ENCODE results near the gene TLX3. TPM values are rescaled to one million over a fixed set of nuclear protein-coding genes. Genes with fewer than 3 reads are reported as not detected.
"Not testable (repeated sequence)": the region's sequence is repeated elsewhere in the genome, so short reads cannot be mapped to it uniquely, and the experiment has no call there.

Gene TLX3
- total RNA-seq: not detected

DNA sequence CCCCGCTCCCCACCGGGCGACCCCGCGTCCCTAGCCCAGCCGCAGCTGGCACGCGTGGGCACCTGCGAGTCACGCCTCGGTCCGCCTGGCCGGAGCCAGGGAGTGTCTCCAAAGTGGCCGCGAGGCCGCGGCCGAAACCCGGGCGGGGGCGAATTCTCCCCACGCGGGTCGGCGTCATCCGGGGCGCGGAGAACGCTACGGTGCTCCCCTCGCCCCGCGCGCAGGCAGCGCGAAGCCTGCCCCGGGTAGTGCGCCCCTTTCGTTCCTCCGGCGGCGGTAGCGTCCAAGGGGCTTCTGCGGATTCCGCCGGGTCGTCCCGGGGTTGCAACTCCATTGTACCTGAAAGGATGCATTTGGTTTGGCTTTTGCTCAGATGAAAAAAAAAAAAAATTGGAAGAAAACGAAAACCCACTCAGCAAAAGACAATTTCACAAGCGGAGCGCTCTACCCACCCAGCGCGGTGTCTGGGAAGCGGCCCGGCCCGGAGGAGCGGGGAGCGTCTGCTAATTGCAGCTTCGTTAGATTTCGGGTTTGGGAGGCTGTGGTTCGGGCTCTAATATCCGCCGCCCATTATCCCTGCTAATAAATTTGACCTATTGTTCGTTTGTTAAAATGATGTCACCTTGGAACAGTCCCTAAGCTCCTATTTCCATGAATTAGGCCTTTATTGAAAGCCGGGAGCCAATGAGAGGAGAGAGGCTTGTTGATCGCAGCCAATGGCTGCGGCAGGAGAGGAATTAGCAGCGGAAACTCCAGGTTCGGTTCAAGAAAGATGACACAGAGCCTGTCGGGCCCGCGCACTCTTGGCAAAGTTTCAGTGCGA, at the start of gene TLX3:
Gene TLX3 (plus strand): TSS at position 796 of the 823 bp plus-strand sequence. CDS start 118 bp downstream, outside the sequence.
- DNase-seq (ENCODE audit: low spot score) (no peak), ATAC-seq (no peak)

DNA sequence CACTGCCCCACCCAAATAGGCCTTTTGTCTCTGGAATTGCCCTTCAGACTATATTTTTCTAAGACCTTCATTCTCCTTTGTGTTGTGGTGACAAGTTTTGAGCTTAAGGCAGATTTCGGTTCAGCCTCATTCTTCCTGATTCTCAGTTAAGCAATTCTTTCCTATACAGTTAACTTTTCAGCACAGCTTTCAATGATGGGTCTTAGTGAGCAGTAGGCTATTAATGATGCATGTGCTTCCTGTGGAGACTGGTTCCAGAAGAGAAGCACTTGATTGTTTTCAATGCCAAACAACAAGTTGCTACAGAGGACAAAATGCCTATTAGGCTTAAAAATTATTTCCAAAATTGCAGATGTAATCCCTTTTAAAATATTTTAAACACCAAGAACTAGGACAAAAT, 47.7 kb upstream of the TLX3 start:
- ATAC-seq (no peak), DNase-seq (ENCODE audit: low spot score) (no peak)

DNA sequence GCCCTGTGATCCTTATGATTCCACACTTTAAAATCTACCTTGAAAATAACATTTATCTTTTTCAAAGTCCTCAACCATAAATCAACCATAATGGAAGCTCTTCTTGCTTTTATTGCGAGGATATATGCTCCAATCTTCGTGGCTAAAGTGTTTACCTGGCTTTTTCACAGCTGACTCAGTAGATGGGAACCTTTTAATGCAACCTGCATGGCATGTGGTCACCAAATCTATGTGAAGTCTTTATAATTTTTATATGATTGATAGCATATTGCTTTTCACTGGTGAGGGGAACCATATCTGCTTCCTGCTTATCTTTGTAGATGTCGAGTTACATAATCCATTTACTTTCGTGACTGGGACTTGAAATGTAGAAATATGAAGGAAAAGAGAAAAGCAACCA, 47.1 kb upstream of the TLX3 start:
- ATAC-seq (no peak), DNase-seq (ENCODE audit: low spot score) (no peak)

DNA sequence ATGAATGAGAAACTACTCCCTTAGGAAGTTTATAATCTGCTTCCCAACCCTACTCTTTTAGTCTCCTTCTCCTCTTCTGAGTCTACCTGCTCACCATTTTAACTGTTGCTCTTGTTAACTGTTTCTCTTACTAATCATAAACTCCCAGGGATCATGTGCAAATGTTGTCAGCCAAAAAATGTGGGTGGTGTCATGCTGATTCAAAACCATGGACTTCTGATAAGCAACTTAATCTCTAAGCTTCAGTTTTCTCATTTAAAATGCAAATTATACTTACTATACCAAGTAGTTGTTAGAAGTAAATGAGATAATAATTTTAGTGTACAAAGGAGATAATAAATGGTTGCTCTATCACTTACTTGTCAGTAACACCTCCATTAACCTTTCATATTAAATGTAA, 45.9 kb upstream of the TLX3 start:
- DNase-seq (ENCODE audit: low spot score) (no peak), ATAC-seq (no peak)

DNA sequence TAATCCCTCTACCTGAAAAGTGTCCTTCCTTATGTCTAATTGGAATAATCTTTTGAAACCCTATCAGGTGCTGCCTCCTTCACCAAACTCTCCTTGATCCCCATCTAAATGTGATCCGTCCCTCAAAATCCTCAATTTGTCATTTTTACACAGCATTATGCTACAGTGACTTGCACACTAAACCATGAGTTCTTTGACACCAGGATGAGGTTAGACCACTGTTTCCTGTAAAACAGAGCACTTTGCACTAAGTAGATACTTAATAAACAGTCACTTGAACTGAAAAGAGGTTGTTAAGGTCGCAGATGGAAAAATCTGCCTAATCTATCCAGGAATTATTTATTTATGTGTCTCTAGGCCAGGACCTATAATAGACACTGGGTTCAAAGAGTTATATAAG, 44.2 kb upstream of the TLX3 start:
- no peak for DNase-seq (ENCODE audit: low spot score)
- ATAC-seq: no peak

DNA sequence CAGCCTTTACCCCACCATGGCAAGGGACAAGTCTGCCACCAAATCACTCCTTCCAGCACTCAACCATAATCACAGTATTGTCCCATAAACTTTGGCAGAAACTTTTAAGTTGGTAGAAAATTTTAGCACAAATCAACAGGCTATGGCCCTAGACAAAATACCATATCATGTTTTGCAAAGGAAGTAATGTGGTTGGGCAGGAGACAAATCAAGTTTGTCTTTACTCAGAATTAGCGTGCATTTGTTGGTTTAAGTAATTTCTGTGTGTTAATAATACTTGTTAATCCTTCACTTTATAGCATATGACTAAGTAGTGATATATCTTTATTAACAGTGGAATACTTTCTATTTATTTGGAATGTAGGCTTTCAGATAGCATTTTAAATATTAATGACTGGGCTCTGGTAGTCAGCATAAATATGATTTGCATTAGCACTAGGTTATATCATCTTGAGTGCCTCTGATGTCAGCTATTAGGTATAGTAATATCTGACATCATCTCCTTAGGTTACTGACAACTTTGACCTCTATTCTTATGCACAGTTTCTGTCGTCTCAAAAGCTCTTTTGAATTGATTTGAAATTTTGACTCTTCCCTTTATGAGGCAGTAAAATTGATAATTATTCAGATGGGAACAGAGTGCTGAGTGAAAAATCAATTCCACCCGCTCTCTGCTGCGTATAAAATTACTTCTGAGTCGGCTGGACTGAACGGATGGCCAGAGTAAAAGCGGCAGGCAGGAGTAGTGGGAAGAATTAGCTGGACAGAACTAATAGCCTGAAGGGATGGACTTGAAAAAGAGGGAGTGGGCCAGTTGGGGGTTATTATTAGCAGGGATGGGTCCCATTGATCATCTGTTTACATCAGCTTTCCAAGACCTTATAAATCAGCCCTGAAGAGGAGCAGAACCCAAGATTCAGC, 40.1 kb upstream of the TLX3 start:
- no peak for ATAC-seq
- no peak for DNase-seq (ENCODE audit: low spot score)

DNA sequence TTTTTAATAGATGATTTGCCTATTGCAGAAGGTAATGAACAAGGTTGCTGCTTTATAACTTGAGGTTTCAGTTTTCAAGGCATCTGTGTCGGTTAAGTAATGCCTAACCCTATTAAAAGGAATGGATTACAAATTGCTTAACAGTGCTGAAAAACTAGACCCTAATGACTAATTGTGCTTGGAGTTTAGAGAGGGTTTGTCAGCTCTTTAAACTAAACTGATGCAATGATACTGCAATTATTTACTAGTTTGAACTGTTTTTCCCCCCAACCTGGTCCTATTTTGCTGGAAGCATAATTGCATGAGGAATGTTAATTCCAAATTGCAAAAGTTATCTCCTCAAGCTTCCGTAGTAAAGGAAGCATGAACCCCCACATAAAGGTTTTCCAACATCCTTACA, 39.3 kb upstream of the TLX3 start:
- DNase-seq (ENCODE audit: low spot score) (no peak), ATAC-seq (no peak)

- no peak for ATAC-seq
These were observed 38.9 kb upstream of the TLX3 start for GRCh38 chr5:171270136-171270535.

DNA sequence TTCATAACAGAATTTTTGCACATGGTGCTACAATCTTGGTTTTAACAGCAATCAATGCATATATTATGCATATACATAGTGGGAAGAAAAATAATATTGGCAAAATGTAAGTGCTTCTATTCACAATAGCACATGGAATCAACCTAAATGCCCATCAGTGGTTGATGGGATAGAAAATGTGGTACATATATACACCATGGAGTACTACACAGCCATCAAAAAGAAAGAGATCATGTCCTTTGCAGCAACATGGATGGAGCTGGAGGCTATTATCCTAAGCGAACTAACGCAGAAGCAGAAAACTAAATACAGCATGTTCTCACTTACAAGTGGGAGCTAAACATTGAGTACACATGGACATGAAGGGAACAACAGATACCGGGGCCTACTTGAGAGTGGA, 37.2 kb upstream of the TLX3 start:
- ATAC-seq (no peak), DNase-seq (ENCODE audit: low spot score) (no peak)

More at GRCh38 chr5:171270136-171270535, 38.9 kb upstream of the TLX3 start:
- DNase-seq (ENCODE audit: low spot score): no peak

- DNase-seq (ENCODE audit: low spot score): no peak
- ATAC-seq: no peak
These were observed 35.8 kb upstream of the TLX3 start for GRCh38 chr5:171272996-171273970.

DNA sequence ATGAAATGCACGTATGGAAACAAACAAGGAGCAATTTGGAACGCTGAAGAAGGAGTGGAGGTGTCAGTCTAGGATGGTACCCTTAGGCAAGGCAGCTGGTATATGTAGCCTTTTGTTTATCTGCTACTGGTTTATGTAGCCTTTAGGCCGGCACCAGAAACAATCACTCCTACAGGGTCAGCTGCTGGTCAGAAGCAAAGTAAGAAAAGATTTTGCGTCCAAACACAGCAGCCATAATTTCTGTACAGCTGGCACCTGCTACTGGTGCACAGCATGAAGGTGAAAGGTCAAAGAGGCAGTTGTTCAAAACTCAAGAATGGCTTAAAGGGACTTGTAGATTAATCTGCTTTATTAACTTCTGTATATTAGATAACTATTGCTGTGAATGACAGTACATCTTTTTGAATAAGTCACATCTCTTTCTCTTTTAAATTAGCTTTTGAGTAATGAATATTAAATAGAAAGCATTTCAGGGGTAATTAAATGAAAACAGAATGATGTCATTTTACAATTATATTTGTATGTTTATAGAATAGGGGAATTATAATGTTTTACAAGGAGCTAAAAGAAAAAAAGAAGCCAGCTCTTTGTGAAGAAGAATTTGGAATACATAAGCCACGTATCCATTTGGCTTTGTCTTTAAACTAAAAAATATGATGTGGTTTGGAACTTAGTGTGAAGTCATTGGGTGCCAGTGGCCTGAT, 33.1 kb upstream of the TLX3 start:
- ATAC-seq (no peak), DNase-seq (ENCODE audit: low spot score) (no peak)

- no peak for DNase-seq (ENCODE audit: low spot score)
- no peak for ATAC-seq
These were observed 25.3 kb upstream of the TLX3 start for GRCh38 chr5:171283753-171284152.

DNA sequence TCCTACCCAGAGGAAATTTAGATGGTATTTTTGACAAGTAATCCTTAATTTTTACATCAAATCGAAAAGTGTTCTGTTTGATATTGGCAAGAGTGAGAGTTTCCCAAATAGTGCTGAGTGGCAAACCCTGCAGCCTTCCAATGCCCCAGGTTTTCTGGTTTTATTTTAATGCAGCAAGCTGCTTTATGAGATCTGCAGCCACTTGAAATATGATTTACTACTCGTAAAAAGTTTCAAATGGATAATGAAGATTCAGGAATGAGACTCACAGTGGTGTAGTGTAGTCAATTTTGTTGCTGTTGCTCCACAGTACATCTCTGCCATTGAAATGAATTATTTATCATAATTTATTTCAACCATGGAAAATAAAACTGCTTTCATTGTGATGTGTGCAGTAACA, 23.6 kb upstream of the TLX3 start:
- DNase-seq (ENCODE audit: low spot score) (no peak), ATAC-seq (no peak)

DNA sequence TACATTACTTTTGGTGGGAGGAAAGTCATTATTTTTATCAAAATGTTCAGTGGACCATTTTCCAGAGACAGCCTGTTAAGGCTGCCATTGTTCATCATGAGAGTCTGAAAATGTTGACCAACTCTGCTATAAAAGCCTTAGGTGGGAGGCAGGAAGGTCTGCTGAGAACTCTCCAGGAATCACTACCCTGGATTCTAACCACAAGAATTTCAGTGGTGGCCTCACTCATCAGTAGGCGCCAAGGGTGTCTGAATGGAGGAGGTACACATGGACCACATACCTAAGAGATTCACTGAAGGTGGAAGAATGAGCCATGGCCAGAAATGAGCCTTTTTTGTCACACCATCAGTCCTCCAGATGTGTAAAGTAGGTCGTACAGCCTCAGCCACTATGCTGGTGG, 21.0 kb upstream of the TLX3 start:
- ATAC-seq (no peak), DNase-seq (ENCODE audit: low spot score) (no peak)

GRCh38 chr5:171291371-171291770, 17.7 kb upstream of the TLX3 start:
- ATAC-seq: no peak
- DNase-seq (ENCODE audit: low spot score): no peak

GRCh38 chr5:171295299-171295698, 13.7 kb upstream of the TLX3 start:
- no peak for DNase-seq (ENCODE audit: low spot score)
- ATAC-seq: no peak

GRCh38 chr5:171295801-171296200, 13.2 kb upstream of the TLX3 start:
- ATAC-seq (no peak), DNase-seq (ENCODE audit: low spot score) (no peak)

DNA sequence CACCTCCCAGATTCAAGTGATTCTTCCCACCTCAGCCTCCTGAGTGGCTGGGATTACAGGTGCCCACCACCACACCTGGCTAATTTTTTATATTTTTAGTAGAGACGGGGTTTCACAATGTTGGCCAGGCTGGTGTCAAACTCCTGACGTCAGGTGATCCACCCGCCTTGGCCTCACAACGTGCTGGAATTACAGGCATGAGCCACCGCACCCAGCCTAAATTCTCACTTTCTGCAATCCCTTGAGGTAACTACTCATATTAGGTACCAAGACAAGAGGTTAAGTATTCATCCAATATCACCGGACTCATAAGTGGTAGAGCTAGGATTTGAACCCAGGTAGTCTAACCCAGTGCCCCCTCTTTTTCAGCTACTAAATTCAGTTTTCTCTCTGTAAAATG, 11.1 kb upstream of the TLX3 start:
- not testable (repeated sequence) for DNase-seq (ENCODE audit: low spot score); ATAC-seq

DNA sequence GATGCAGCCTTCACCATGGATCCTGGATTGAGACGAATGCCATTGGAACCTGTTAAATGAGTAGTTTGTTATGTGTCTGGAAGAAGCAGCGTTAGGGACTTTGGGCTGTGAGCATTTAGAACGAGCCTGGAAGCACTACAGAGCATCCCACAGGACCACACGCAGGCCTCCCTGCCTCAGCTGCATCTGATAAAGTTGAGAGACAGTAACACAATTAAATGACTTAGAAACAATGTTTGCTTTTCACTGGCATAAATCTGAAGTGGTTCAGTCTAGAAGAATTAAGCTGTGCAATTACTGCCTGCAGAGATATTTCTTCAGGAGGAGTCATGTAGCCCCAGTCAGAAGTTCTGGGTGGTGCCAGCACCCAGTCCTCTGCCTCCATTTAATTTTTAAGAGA, 9.8 kb upstream of the TLX3 start:
- no peak for DNase-seq (ENCODE audit: low spot score)
- ATAC-seq: no peak

DNA sequence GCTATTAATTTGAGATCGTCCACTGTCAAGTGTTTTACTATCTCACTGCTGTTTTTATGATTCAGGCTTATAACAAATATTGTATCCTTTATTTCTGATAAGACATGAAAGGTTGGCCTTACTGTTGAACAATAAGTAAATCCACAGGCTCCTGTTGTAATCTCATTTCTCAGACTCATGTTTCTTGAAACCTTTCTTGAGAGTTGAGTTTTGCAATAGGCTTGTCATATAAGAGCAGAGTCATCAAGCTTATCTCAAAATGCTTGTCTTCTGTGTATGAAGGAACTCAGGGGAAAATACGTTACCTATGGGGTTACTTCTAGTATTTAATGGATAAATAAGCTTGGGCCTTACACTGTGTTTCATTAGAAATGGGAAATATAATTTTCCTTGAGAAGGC, 9.2 kb upstream of the TLX3 start:
- ATAC-seq: no peak
- DNase-seq (ENCODE audit: low spot score): no peak

Data from left lobe of liver (tissue), 2 donors.